ENCODE measurements around the gene CEP162.

The CEP162 gene

GRCh38 chr6:84081222-84081621, 146.2 kb downstream of the CEP162 start:
- TF ChIP-seq ZFX (IDR thresholded peaks at IDR 0.05; ENCODE audit: borderline replicate concordance) (no peak), CTCF (IDR thresholded peaks at IDR 0.05) (no peak)
- no peak overlapping the region for H3K27ac ChIP-seq

GRCh38 chr6:84078335-84078734, 149.1 kb downstream of the CEP162 start:
- no peak overlapping the region for H3K27ac ChIP-seq
- TF ChIP-seq CTCF (IDR thresholded peaks at IDR 0.05) = no peak
- TF ChIP-seq ZFX (IDR thresholded peaks at IDR 0.05; ENCODE audit: borderline replicate concordance) = no peak

GRCh38 chr6:84077645-84078044, 149.8 kb downstream of the CEP162 start:
- TF ChIP-seq ZFX (IDR thresholded peaks at IDR 0.05; ENCODE audit: borderline replicate concordance) = no peak
- no peak for TF ChIP-seq CTCF (IDR thresholded peaks at IDR 0.05)

GRCh38 chr6:84074988-84075781, 152.3 kb downstream of the CEP162 start:
- no peak overlapping the region for H3K27ac ChIP-seq
- TF ChIP-seq ZFX (IDR thresholded peaks at IDR 0.05; ENCODE audit: borderline replicate concordance) (no peak), CTCF (IDR thresholded peaks at IDR 0.05) (no peak)

More at GRCh38 chr6:84077645-84078044, 149.8 kb downstream of the CEP162 start:
- no peak overlapping the region for H3K27ac ChIP-seq

All from 22Rv1 (cell line).